HG02763 (cell line): ENCODE measurements around the gene SPATA3.
A peak's percentile ranks its signal among the peaks of the same experiment; 100 is the strongest.

Experiments
- ATAC-seq: cut with Tn5 transposase; IDR thresholded peaks from one replicate; pipeline ENCODE4 v1.9.1; 2021; ENCODE audit warnings: mild to moderate bottlenecking, moderate library complexity; ENCODE audit not compliant: unreplicated experiment

The SPATA3 gene

GRCh38 chr2:230995821-230996220 is at the start of gene SPATA3:
SPATA3 (plus strand) TSS chr2:230996121; CDS start chr2:230996234, 113 bp downstream.
- ATAC-seq = no peak

- no peak for ATAC-seq
These were observed 49.3 kb upstream of the SPATA3 start for GRCh38 chr2:230946429-230947234.

- no peak for ATAC-seq
These were observed 48.7 kb upstream of the SPATA3 start for GRCh38 chr2:230947235-230947576.

- peak; percentile 30 for ATAC-seq
These were observed 48.0 kb upstream of the SPATA3 start for GRCh38 chr2:230947908-230948365.

- peak; percentile 38 for ATAC-seq
These were observed 45.7 kb upstream of the SPATA3 start for GRCh38 chr2:230949966-230950873.

GRCh38 chr2:230950874-230951339 is 45.0 kb upstream of the SPATA3 start:
- ATAC-seq = no peak

GRCh38 chr2:230951396-230951795 is 44.5 kb upstream of the SPATA3 start:
- ATAC-seq = no peak

GRCh38 chr2:230952226-230952956 is 43.5 kb upstream of the SPATA3 start:
- ATAC-seq = no peak

- ATAC-seq = no peak
These were observed 42.1 kb upstream of the SPATA3 start for GRCh38 chr2:230953845-230954244.

- no peak for ATAC-seq
These were observed 41.2 kb upstream of the SPATA3 start for GRCh38 chr2:230954746-230955145.

- no peak for ATAC-seq
These were observed 40.7 kb upstream of the SPATA3 start for GRCh38 chr2:230955163-230955737.

GRCh38 chr2:230956827-230957755 is 38.8 kb upstream of the SPATA3 start:
- peak; percentile 56 for ATAC-seq

GRCh38 chr2:230957756-230958391 is 38.0 kb upstream of the SPATA3 start:
- no peak for ATAC-seq

- ATAC-seq = no peak
These were observed 36.8 kb upstream of the SPATA3 start for GRCh38 chr2:230958820-230959756.

GRCh38 chr2:230960026-230960425 is 35.9 kb upstream of the SPATA3 start:
- ATAC-seq = no peak

GRCh38 chr2:230961091-230961491 is 34.8 kb upstream of the SPATA3 start:
- no peak for ATAC-seq

- no peak for ATAC-seq
These were observed 31.7 kb upstream of the SPATA3 start for GRCh38 chr2:230964136-230964730.

GRCh38 chr2:230967113-230967512 is 28.8 kb upstream of the SPATA3 start:
- ATAC-seq = no peak
